ENCODE results near the gene ELF4.

ELF4 gene

GRCh38 chrX:130111220-130112154 lies 1.2 kb upstream of the ELF4 start:
- no peak for DNase-seq

DNA sequence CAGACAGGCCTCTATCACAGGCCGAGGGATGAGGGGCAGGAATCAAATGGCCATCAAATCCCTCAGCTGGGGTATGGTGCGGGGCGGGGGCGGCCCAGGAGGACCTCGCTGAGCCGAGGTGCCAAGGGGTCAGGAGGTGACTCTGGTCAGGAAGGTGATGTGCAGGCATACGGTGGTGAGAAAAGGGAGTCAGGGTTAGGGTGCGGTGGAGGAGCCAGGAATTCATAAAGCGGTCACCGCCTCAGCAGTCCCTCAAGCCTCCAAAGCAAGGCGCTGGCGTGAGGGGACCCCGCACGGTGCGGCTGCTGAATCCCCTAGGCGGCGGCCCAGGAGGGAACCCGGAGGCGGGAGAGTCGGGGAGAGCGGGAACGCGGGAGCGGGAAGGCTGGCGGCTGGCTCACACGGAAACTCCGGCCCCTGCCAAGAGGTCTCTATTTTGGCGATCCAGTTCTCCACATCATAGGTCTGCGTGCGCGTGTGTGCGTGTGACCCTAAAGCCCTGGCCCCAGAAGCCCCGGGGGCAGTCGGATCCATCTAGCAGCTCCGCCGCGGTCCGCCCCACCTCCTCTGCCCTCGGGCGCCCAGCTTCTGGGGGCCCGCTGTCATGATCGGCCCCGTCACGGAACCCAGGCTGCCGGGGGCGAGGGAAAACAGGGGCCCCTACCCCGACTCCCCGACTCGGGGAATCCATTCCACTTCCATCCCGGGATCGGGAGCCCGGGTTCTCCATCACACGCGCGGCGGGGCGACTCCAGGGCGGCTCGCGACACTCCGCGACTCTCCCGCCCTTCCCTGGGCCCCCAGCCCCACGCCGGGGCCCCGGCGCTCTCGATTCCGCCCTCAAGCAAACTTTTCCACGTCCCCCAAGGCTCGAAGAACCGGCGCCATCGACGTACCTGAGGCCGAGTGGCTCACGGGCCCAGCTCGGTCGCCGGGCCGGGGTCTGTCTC lies 593 bp downstream of the ELF4 start:
- no peak for DNase-seq

- DNase-seq: peak in 1 of 2 experiments; percentile 6
Measured at GRCh38 chrX:130108647-130109428, 1.5 kb downstream of the ELF4 start.

GRCh38 chrX:130106071-130106470 lies 4.2 kb downstream of the ELF4 start:
- no peak for DNase-seq

- DNase-seq: no peak
Measured at GRCh38 chrX:130105244-130105643, 5.1 kb downstream of the ELF4 start.

GRCh38 chrX:130103605-130104004 lies 6.7 kb downstream of the ELF4 start:
- no peak for DNase-seq

GRCh38 chrX:130100180-130100579 lies 10.1 kb downstream of the ELF4 start:
- DNase-seq: no peak

DNA sequence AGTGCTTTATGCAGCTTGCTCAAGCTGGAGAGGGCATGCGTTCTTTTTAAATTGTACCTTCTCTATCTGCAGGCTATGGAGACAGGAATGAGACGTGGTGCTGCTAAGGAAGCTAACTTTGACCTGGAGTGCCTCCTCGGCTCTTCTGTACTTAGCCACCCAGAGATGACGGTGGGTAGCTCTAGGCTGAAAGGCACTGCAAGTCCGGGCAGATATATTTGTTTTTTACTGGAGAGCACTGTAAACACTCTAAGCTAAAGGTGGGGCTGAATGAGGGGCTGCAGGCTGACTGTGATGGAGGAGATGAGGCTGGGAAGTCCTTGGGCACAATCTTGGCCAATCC lies 12.1 kb downstream of the ELF4 start:
- no peak for DNase-seq

DNA sequence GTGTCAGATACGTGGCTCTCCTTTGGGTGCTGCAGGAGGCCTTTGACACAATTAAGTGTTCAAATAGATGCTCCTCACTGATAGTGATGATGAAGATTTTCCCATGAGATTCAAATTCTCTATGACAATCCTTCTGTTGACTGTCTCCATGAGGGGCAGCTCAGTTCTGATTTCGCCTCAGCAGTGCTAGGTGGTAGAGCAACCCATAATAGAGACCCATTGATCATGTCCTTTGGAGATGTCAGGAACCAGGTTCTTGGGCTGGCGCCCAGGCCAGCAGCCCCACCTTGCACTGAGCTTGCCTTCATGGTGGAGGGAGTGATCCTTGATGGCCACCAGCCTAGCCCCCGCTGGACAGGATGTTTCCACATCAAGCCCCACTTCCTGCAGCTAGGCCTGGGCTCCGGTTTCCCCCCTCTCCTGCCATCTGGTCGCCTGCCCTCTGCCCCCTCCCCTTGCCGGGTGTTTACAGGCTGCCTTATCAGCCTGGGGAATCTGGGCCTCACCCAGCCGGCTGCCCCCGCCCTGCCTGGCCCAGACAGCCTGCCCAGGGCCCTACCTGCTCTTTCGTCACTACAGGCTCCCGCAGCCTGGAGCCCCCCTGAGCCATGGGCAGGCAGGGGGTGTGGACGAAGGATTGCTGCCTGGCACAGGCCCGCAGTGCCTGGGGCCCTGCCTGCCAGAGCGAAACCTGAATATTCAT lies 12.6 kb downstream of the ELF4 start:
- no peak for DNase-seq

GRCh38 chrX:130095249-130096030 lies 14.9 kb downstream of the ELF4 start:
- no peak for DNase-seq

DNA sequence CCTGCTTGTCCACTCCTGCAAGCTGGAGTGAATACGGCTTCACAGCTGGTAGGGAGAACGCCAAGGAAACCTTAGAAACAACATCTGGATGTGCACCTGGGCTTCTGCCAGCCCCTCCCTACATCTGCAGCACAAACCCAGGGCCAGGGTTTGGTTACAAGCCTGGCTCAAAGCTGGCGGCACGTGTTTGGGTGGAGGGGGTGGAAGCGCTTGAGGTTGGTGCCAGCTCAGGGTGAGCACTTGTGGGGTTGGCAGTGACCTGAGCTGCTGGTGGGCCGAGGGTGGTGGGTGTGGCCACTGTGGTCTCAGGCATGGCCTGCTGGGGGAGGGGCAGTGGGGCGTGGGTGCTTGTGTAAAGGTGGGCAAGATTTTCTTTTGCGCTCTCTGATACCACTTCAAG lies 15.6 kb downstream of the ELF4 start:
- DNase-seq: no peak

GRCh38 chrX:130093271-130093670 lies 17.0 kb downstream of the ELF4 start:
- DNase-seq: no peak

- DNase-seq: no peak
Measured at GRCh38 chrX:130091980-130092522, 18.2 kb downstream of the ELF4 start.

DNA sequence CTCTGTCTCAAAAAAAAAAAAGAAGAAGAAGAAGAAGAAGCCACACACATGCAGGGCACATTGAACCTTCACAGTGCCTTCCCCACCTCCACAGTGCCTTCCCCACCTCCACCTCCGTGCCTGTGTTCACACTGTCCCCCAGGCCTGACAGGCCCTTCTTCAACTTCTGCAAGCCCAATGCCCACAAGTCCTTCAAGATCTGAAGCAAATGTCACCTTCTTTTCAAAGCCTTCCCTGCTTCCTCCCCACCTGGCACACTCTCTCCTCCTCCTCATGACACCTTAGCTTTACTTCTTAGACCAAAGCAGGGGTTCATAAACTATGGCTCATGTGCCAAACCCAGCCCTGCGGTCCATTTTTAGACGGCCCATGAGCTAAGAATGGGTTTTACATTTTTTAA lies 19.9 kb downstream of the ELF4 start:
- no peak for DNase-seq

DNA sequence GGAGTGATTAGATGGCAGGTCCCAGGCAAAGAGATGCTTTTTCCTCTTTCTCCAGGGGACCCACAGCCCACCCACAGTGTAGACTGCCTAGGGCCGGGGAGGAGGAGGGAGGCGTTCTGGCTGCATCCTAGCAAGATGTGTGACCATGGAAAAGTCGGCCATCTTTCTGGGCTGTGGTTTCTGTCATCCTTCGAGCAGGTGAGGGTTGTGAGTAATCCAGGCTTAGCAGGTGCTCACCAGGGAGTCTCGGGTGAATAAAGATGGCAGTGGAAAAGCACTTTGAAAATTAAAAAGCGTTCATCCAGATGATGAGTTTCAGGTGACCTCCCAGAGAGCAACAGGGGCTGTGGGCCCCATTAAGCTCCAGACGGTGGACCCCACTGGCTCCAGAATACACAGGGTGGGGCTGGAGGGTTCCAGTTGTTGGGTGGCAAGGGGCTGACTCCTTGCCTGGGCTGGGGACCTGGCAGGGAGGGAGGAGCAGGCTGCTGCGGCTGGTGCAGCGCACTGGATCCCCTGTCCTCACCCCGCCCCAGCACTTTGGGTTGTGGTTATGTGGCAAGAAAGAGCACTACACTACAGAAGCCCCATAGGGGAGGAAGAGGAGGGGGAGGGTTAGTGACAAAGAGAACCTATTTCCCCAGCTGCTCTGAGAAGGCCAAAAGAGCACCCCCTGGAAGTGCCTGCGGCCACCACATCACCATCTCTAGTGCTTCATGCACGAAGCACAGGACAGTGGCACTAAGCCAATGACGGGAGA lies 23.7 kb downstream of the ELF4 start:
- DNase-seq: no peak

GRCh38 chrX:130085551-130086446 lies 24.5 kb downstream of the ELF4 start:
- DNase-seq: no peak

GRCh38 chrX:130084631-130085237 lies 25.6 kb downstream of the ELF4 start:
- DNase-seq: no peak

- DNase-seq: no peak
Measured at GRCh38 chrX:130083656-130084382, 26.5 kb downstream of the ELF4 start.
